CD4-positive, alpha-beta memory T cell (primary cell): ENCODE measurements around the gene ALPI. TPM values are rescaled to one million over a fixed set of nuclear protein-coding genes. Genes with fewer than 3 reads are reported as not detected.

Experiments
- CTCF ChIA-PET: fragments of 350-600 bp; sonication (Branson Sonifier 250); formaldehyde crosslinking; loops from one replicate; lab custom pipeline; 2021; ENCODE audit warnings: inconsistent platforms; ENCODE audit not compliant: partially characterized antibody; lab: Charles Lee
- POLR2A ChIA-PET: fragments of 350-600 bp; sonication (Branson Sonifier 250); formaldehyde crosslinking; loops from one replicate; lab custom pipeline; 2021; ENCODE audit not compliant: partially characterized antibody; lab: Charles Lee
- DNase-seq, 5 donors: peaks; one replicate each; pipeline versions ENCODE4 v3.0.0 to v3.0.0-alpha.2; 2020 to 2022; ENCODE audit warnings: mixed read lengths in 1 of 5
- H3K27ac ChIP-seq: one replicate; pipeline ENCODE4 v1.7.0; 2013; ENCODE audit warnings: low read depth, low read length
- H3K27me3 ChIP-seq: 2 replicates; pipeline ENCODE4 v1.7.0; 2013; ENCODE audit warnings: mild to moderate bottlenecking, low read length, moderate library complexity; ENCODE audit not compliant: insufficient read depth
- H3K36me3 ChIP-seq: 2 replicates; pipeline ENCODE4 v1.7.0; 2013; ENCODE audit warnings: mild to moderate bottlenecking, low read length, moderate library complexity; ENCODE audit not compliant: insufficient read depth
- H3K4me1 ChIP-seq: 2 replicates; pipeline ENCODE4 v1.7.0; 2013; ENCODE audit warnings: mild to moderate bottlenecking, low read length, moderate library complexity; ENCODE audit not compliant: insufficient read depth
- H3K4me3 ChIP-seq, 2 donors: one replicate each; pipeline ENCODE4 v1.7.0; 2013; ENCODE audit warnings: low read length in 2 of 2, mild to moderate bottlenecking in 1 of 2
- H3K9me3 ChIP-seq, 2 donors: one replicate each; pipeline ENCODE4 v1.7.0; 2013; ENCODE audit warnings: low read length in 2 of 2, control low read depth in 1 of 2; ENCODE audit not compliant: control insufficient read depth in 1 of 2
- H3K27ac Mint-ChIP-seq, 7 donors: one replicate each; pipeline ENCODE4 v1.8.0; 2020 to 2021; ENCODE audit warnings: mixed read lengths in 7 of 7, mild to moderate bottlenecking in 6 of 7, inconsistent platforms in 3 of 7, moderate library complexity in 3 of 7
- H3K27me3 Mint-ChIP-seq, 2 donors: one replicate each; pipeline ENCODE4 v1.8.0; 2020 to 2021; ENCODE audit warnings: mixed read lengths in 2 of 2
- H3K36me3 Mint-ChIP-seq, 2 donors: one replicate each; pipeline ENCODE4 v1.8.0; 2020 to 2021; ENCODE audit warnings: mixed read lengths in 2 of 2, inconsistent platforms in 1 of 2, mild to moderate bottlenecking in 1 of 2
- H3K4me1 Mint-ChIP-seq, 4 donors: one replicate each; pipeline ENCODE4 v1.8.0; 2020 to 2021; ENCODE audit warnings: mixed read lengths in 4 of 4, mild to moderate bottlenecking in 1 of 4
- H3K4me3 Mint-ChIP-seq, 8 donors: one replicate each; pipeline ENCODE4 v1.8.0; 2020 to 2021; ENCODE audit warnings: mixed read lengths in 8 of 8, mild to moderate bottlenecking in 7 of 8, moderate library complexity in 6 of 8, inconsistent platforms in 3 of 8
- H3K9me3 Mint-ChIP-seq, 8 donors: one replicate each; pipeline ENCODE4 v1.8.0; 2020 to 2021; ENCODE audit warnings: mixed read lengths in 8 of 8, mild to moderate bottlenecking in 5 of 8, inconsistent platforms in 3 of 8, moderate library complexity in 1 of 8
- intact Hi-C: fragments of 100-400 bp; cut with micrococcal nuclease; formaldehyde crosslinking; loops from one replicate; pipeline ENCODE4 v1.15.1; 2023
- polyA plus RNA-seq, 2 donors: library from polyadenylated mRNA; unstranded; fragments of 300-500 nt; fragmentation: Illumina TruSeq; gene quantifications; one replicate each; pipeline ENCODE4 v1.2.3, GENCODE V29; 2021
- total RNA-seq, 2 experiments: library from RNA; stranded (reverse); gene quantifications; one replicate each; pipeline ENCODE4 v1.2.3, GENCODE V29; 2021

The ALPI gene
- total and polyA plus RNA-seq, 4 experiments from 2014 or later: not detected

GRCh38 chr2:232478571-232479340 is 22.8 kb downstream of the ALPI start:
- Histone ChIP-seq H3K4me1 (no peaks in the 10 kb centered on the region), H3K27me3 (no peaks in the 10 kb centered on the region), H3K9me3 (no peaks in the 10 kb centered on the region), H3K4me3 (no peak overlapping the region), H3K27ac (no peak overlapping the region), H3K36me3 (no peaks in the 10 kb centered on the region)
- peaks cover 9 to 22% of the 10 kb centered on the region in 2 donors for H3K27me3 Mint-ChIP-seq
- ChIA-PET CTCF (no interaction called here), POLR2A (no interaction called here)
- intact Hi-C loops: no loop called here
- H3K36me3 Mint-ChIP-seq: no peaks in the 10 kb centered on the region
- H3K9me3 Mint-ChIP-seq: no peaks in the 10 kb centered on the region
- no peak for DNase-seq
- H3K27ac Mint-ChIP-seq: no peak overlapping the region
- no peaks in the 10 kb centered on the region for H3K4me1 Mint-ChIP-seq
- H3K4me3 Mint-ChIP-seq: no peak overlapping the region

GRCh38 chr2:232479341-232480200 is 23.6 kb downstream of the ALPI start:
- Mint-ChIP-seq H3K27ac (no peak overlapping the region), H3K9me3 (no peaks in the 10 kb centered on the region), H3K4me1 (peaks cover 0 to 2% (median 0%) of the 10 kb centered on the region in 4 donors), H3K36me3 (no peaks in the 10 kb centered on the region), H3K4me3 (no peak overlapping the region), H3K27me3 (peaks cover 7 to 20% of the 10 kb centered on the region in 2 donors)
- H3K9me3 ChIP-seq: no peaks in the 10 kb centered on the region
- no peak overlapping the region for H3K27ac ChIP-seq
- POLR2A ChIA-PET: no interaction called here
- CTCF ChIA-PET: no interaction called here
- no peak for DNase-seq
- intact Hi-C loops: no loop called here
- H3K27me3 ChIP-seq: no peaks in the 10 kb centered on the region
- no peak overlapping the region for H3K4me3 ChIP-seq
- no peaks in the 10 kb centered on the region for H3K4me1 ChIP-seq
- H3K36me3 ChIP-seq: no peaks in the 10 kb centered on the region

- Histone ChIP-seq H3K4me1 (no peaks in the 10 kb centered on the region), H3K4me3 (no peak overlapping the region), H3K36me3 (no peaks in the 10 kb centered on the region), H3K27me3 (no peaks in the 10 kb centered on the region), H3K9me3 (no peaks in the 10 kb centered on the region), H3K27ac (no peak overlapping the region)
- intact Hi-C loops: no loop called here
- ChIA-PET POLR2A (no interaction called here), CTCF (no interaction called here)
- Mint-ChIP-seq H3K4me3 (no peak overlapping the region), H3K4me1 (peaks cover 0 to 11% (median 4%) of the 10 kb centered on the region in 4 donors), H3K9me3 (no peaks in the 10 kb centered on the region), H3K36me3 (no peaks in the 10 kb centered on the region), H3K27me3 (peaks cover 14 to 25% of the 10 kb centered on the region in 2 donors), H3K27ac (no peak overlapping the region)
- no peak for DNase-seq
Measured at GRCh38 chr2:232480201-232481190, 24.5 kb downstream of the ALPI start.

- Histone ChIP-seq H3K27ac (no peak overlapping the region), H3K27me3 (no peaks in the 10 kb centered on the region), H3K36me3 (no peaks in the 10 kb centered on the region), H3K4me3 (no peak overlapping the region), H3K4me1 (no peaks in the 10 kb centered on the region), H3K9me3 (no peaks in the 10 kb centered on the region)
- H3K9me3 Mint-ChIP-seq: no peaks in the 10 kb centered on the region
- H3K27me3 Mint-ChIP-seq: peaks cover 11 to 22% of the 10 kb centered on the region in 2 donors
- no peak overlapping the region for H3K27ac Mint-ChIP-seq
- ChIA-PET POLR2A (no interaction called here), CTCF (no interaction called here)
- H3K4me3 Mint-ChIP-seq: no peak overlapping the region
- DNase-seq: no peak
- intact Hi-C loops: no loop called here
- H3K36me3 Mint-ChIP-seq: no peaks in the 10 kb centered on the region
- H3K4me1 Mint-ChIP-seq: peaks cover 0 to 11% (median 4%) of the 10 kb centered on the region in 4 donors
Measured at GRCh38 chr2:232481322-232482140, 25.6 kb downstream of the ALPI start.

- CTCF ChIA-PET: no interaction called here
- DNase-seq: no peak
Measured at GRCh38 chr2:232482301-232483238, 26.6 kb downstream of the ALPI start.

More at GRCh38 chr2:232482301-232483238, 26.6 kb downstream of the ALPI start:
- POLR2A ChIA-PET: no interaction called here
- H3K36me3 ChIP-seq: no peaks in the 10 kb centered on the region
- no peak overlapping the region for H3K4me3 ChIP-seq
- H3K9me3 ChIP-seq: no peaks in the 10 kb centered on the region
- no peaks in the 10 kb centered on the region for H3K36me3 Mint-ChIP-seq
- intact Hi-C loops: no loop called here
- no peak overlapping the region for H3K27ac ChIP-seq
- no peak overlapping the region for H3K27ac Mint-ChIP-seq
- H3K27me3 ChIP-seq: no peaks in the 10 kb centered on the region
- H3K4me1 Mint-ChIP-seq: peaks cover 0 to 15% (median 4%) of the 10 kb centered on the region in 4 donors
- no peaks in the 10 kb centered on the region for H3K9me3 Mint-ChIP-seq
- H3K4me1 ChIP-seq: no peaks in the 10 kb centered on the region
- H3K4me3 Mint-ChIP-seq: no peak overlapping the region
- peaks cover 11 to 22% of the 10 kb centered on the region in 2 donors for H3K27me3 Mint-ChIP-seq
